ENCODE data around the gene LRRC27. TPM values are rescaled to one million over a fixed set of nuclear protein-coding genes. Genes with fewer than 3 reads are reported as not detected.
"Not testable (repeated sequence)": the region's sequence is repeated elsewhere in the genome, so short reads cannot be mapped to it uniquely, and the experiment has no call there.

Gene LRRC27
- polyA plus RNA-seq, 1 experiment: 9.2 TPM

GRCh38 chr10:132336919-132337407 lies 5.0 kb downstream of the LRRC27 start:
- Histone ChIP-seq H3K4me3 (ENCODE audit: low read depth, low read length) (peak overlapping the region; percentile 42), H3K27me3 (ENCODE audit: control insufficient read depth, insufficient read depth, low read length) (no peaks in the 10 kb centered on the region), H3K27ac (ENCODE audit: low read depth, low read length) (peak overlapping the region; percentile 31), H3K9me3 (ENCODE audit: control insufficient read depth, insufficient read depth, low read length) (no peaks in the 10 kb centered on the region)
- CTCF ChIA-PET: no interaction called here
- TF ChIP-seq, protein P1, sequence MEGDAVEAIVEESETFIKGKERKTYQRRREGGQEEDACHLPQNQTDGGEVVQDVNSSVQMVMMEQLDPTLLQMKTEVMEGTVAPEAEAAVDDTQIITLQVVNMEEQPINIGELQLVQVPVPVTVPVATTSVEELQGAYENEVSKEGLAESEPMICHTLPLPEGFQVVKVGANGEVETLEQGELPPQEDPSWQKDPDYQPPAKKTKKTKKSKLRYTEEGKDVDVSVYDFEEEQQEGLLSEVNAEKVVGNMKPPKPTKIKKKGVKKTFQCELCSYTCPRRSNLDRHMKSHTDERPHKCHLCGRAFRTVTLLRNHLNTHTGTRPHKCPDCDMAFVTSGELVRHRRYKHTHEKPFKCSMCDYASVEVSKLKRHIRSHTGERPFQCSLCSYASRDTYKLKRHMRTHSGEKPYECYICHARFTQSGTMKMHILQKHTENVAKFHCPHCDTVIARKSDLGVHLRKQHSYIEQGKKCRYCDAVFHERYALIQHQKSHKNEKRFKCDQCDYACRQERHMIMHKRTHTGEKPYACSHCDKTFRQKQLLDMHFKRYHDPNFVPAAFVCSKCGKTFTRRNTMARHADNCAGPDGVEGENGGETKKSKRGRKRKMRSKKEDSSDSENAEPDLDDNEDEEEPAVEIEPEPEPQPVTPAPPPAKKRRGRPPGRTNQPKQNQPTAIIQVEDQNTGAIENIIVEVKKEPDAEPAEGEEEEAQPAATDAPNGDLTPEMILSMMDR (IDR thresholded peaks at IDR 0.05; ENCODE audit: low read depth, low read length): no peak
- POLR2A ChIA-PET: no interaction called here
- no peak for DNase-seq (ENCODE audit: low read depth, low spot score)

DNA sequence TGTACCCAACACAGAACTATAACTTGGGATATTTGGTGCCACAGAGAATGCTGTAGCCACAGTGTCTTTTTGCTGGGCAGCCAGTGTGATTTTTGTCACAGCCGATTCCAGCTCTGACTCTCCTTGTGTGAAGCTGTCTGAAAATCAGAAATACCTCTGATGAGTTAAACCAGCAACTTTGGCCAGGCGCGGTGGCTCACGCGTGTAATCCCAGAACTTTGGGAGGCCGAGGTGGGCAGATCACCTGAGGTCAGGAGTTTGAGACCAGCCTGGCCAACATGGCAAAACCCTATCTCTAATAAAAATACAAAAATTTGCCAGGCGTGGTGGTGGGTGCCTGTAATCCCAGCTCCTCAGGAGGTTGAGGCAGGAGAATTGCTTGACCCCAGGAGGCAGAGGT lies 5.9 kb downstream of the LRRC27 start:
- CTCF ChIA-PET: interaction anchor here (0.9 kb wide), 1 partner anchor 114 kb away, joined by 3 read pairs; no protein-coding TSS in a partner anchor
- H3K27me3 ChIP-seq (ENCODE audit: control insufficient read depth, insufficient read depth, low read length); DNase-seq (ENCODE audit: low read depth, low spot score); POLR2A ChIA-PET; H3K9me3 ChIP-seq (ENCODE audit: control insufficient read depth, insufficient read depth, low read length); H3K4me3 ChIP-seq (ENCODE audit: low read depth, low read length); H3K27ac ChIP-seq (ENCODE audit: low read depth, low read length): not testable (repeated sequence)

- TF ChIP-seq, protein P1 (IDR thresholded peaks at IDR 0.05; ENCODE audit: low read depth, low read length): no peak
- no peak for DNase-seq (ENCODE audit: low read depth, low spot score)
- no peak overlapping the region for H3K27ac ChIP-seq (ENCODE audit: low read depth, low read length)
- no peaks in the 10 kb centered on the region for H3K27me3 ChIP-seq (ENCODE audit: control insufficient read depth, insufficient read depth, low read length)
- H3K4me3 ChIP-seq (ENCODE audit: low read depth, low read length): no peak overlapping the region
- CTCF ChIA-PET: no interaction called here
- POLR2A ChIA-PET: no interaction called here
- no peaks in the 10 kb centered on the region; the same call in 1 of the 2 replicates for H3K9me3 ChIP-seq (ENCODE audit: control insufficient read depth, insufficient read depth, low read length)
Measured at GRCh38 chr10:132338876-132339275, 6.9 kb downstream of the LRRC27 start.

GRCh38 chr10:132339276-132339675 lies 7.3 kb downstream of the LRRC27 start:
- ChIA-PET CTCF (no interaction called here), POLR2A (no interaction called here)
- TF ChIP-seq, protein P1 (IDR thresholded peaks at IDR 0.05; ENCODE audit: low read depth, low read length): no peak
- no peaks in the 10 kb centered on the region for H3K27me3 ChIP-seq (ENCODE audit: control insufficient read depth, insufficient read depth, low read length)
- no peak for DNase-seq (ENCODE audit: low read depth, low spot score)
- no peak overlapping the region for H3K27ac ChIP-seq (ENCODE audit: low read depth, low read length)
- H3K4me3 ChIP-seq (ENCODE audit: low read depth, low read length): no peak overlapping the region
- H3K9me3 ChIP-seq (ENCODE audit: control insufficient read depth, insufficient read depth, low read length): no peaks in the 10 kb centered on the region; the same call in 1 of the 2 replicates

- Histone ChIP-seq H3K4me3 (ENCODE audit: low read depth, low read length) (no peak overlapping the region), H3K27ac (ENCODE audit: low read depth, low read length) (no peak overlapping the region), H3K9me3 (ENCODE audit: control insufficient read depth, insufficient read depth, low read length) (no peaks in the 10 kb centered on the region; the same call in 1 of the 2 replicates), H3K27me3 (ENCODE audit: control insufficient read depth, insufficient read depth, low read length) (no peaks in the 10 kb centered on the region)
- ChIA-PET POLR2A (interaction anchor here (0.7 kb wide), 1 partner anchor 602 kb away, joined by 3 read pairs; no protein-coding TSS in a partner anchor), CTCF (no interaction called here)
- TF ChIP-seq, protein P1 (IDR thresholded peaks at IDR 0.05; ENCODE audit: low read depth, low read length): no peak
- DNase-seq (ENCODE audit: low read depth, low spot score): no peak
Measured at GRCh38 chr10:132341017-132341416, 9.0 kb downstream of the LRRC27 start.
